K562 (cell line): ENCODE results near the gene CD40. TPM values are rescaled to one million over a fixed set of nuclear protein-coding genes. Genes with fewer than 3 reads are reported as not detected.

Source experiments
- ATAC-seq: fragments of 200-7000 bp; cut with Tn5 transposase; 3 replicates; pipeline ENCODE4 v1.9.1; 2020; ENCODE audit warnings: moderate library complexity
- BruUV-seq: library from RNA; stranded (reverse); fragments of 400-500 nt; replicated peaks from 2 replicates; lab custom pipeline; 2021; lab: Mats Ljungman, UMichigan
- CTCF ChIA-PET: fragments of 300-600 bp; formaldehyde crosslinking; extraction: SDS; loops from one replicate; lab custom pipeline; 2021; ENCODE audit warnings: low intra/inter-chr PET ratio; lab: Yijun Ruan, JAX
- POLR2A ChIA-PET: fragments of 300-600, 350-650 bp; sonication (Branson Sonifier 250); formaldehyde crosslinking; extraction: SDS; loops from one replicate; lab custom pipeline; 2021; ENCODE audit warnings: antibody characterized with exemption, inconsistent platforms; lab: Yijun Ruan, JAX
- DNase-seq, 4 experiments: peaks; one replicate each; pipeline versions ENCODE4 v3.0.0 to v3.0.0-alpha.2; 2011 to 2018; ENCODE audit warnings: low spot score in 3 of 4, mixed read lengths in 3 of 4; ENCODE audit errors: extremely low read depth in 1 of 4
- FAIRE-seq: peaks from 2 replicates; lab custom pipeline; 2011; peaks lifted over from hg19 to GRCh38; lab: Jason Lieb, UNC
- H2AFZ ChIP-seq: 2 replicates; pipeline ENCODE4 v1.6.0; 2011; ENCODE audit warnings: low read depth, low read length, control low read depth, inconsistent platforms
- H3K27ac ChIP-seq: fragments of 200-600 bp; 3 replicates; pipeline ENCODE4 v1.8.0; 2011; ENCODE audit warnings: low read depth, mild to moderate bottlenecking, control low read depth, inconsistent platforms, low read length, moderate library complexity, mixed read lengths; ENCODE audit errors: extremely low read depth
- H3K27me3 ChIP-seq, 2 experiments: fragments of 300-600 bp in 1 of 2; 2 replicates in 1 of 2; 3 replicates in 1 of 2; pipeline versions ENCODE4 v1.6.0 to v1.8.0; 2011; ENCODE audit warnings: inconsistent platforms in 2 of 2, low read length in 2 of 2, mild to moderate bottlenecking in 1 of 2, mixed read lengths in 1 of 2, moderate library complexity in 1 of 2; ENCODE audit not compliant: control insufficient read depth in 2 of 2, insufficient read depth in 2 of 2
- H3K36me3 ChIP-seq: fragments of 300-600 bp; 3 replicates; pipeline ENCODE4 v1.8.0; 2011; ENCODE audit warnings: mild to moderate bottlenecking, low read length, inconsistent platforms; ENCODE audit not compliant: control insufficient read depth, insufficient read depth
- H3K4me1 ChIP-seq, 2 experiments: fragments of 200-600 bp in 1 of 2; replicated peaks in 1 of 2; 2 replicates in 1 of 2; 3 replicates in 1 of 2; pipeline versions ENCODE4 v1.5.1 to v1.8.0; 2011; ENCODE audit warnings: inconsistent platforms in 2 of 2, low read length in 2 of 2, mild to moderate bottlenecking in 1 of 2, mixed read lengths in 1 of 2, moderate library complexity in 1 of 2; ENCODE audit not compliant: control insufficient read depth in 2 of 2, insufficient read depth in 2 of 2
- H3K4me2 ChIP-seq: 2 replicates; pipeline ENCODE4 v1.6.1; 2011; ENCODE audit warnings: low read length, control low read depth, inconsistent platforms, mixed read lengths; ENCODE audit not compliant: insufficient read depth
- H3K4me3 ChIP-seq: fragments of 200-600 bp; sonication (generic), shearing (Covaris generic); 2 replicates; pipeline ENCODE4 v1.5.1; 2016; ENCODE audit warnings: control low read depth, inconsistent platforms
- H3K79me2 ChIP-seq: fragments of 200-600 bp; 3 replicates; pipeline ENCODE4 v1.8.0; 2011; ENCODE audit warnings: low read length, inconsistent platforms; ENCODE audit not compliant: control insufficient read depth, insufficient read depth
- H3K9ac ChIP-seq, 2 experiments: 2 replicates each; pipeline versions ENCODE4 v1.6.0 to v1.6.1; 2011; ENCODE audit warnings: low read depth in 2 of 2, low read length in 2 of 2, control low read depth in 1 of 2, inconsistent platforms in 1 of 2, mild to moderate bottlenecking in 1 of 2, mixed read lengths in 1 of 2; ENCODE audit not compliant: insufficient read depth in 1 of 2
- H3K9me1 ChIP-seq: one replicate; pipeline ENCODE4 v1.6.0; 2011; ENCODE audit warnings: inconsistent platforms, mild to moderate bottlenecking, low read length, moderate library complexity; ENCODE audit not compliant: control insufficient read depth, insufficient read depth
- H3K9me3 ChIP-seq: replicated peaks from 2 replicates; pipeline ENCODE4 v1.5.1; 2011; ENCODE audit warnings: low read depth, low read length, inconsistent platforms; ENCODE audit not compliant: control insufficient read depth, insufficient read depth
- H4K20me1 ChIP-seq: replicated peaks from 2 replicates; pipeline ENCODE4 v1.6.1; 2011; ENCODE audit warnings: low read length, inconsistent platforms, mixed read lengths; ENCODE audit not compliant: control insufficient read depth, insufficient read depth
- BCOR ChIP-seq: fragments of 450-650 bp; IDR thresholded peaks from 2 replicates; pipeline ENCODE4 v1.6.1; 2016
- CREB3 ChIP-seq: fragments of 450-650 bp; conservative IDR thresholded peaks from 2 replicates; pipeline ENCODE4 v1.6.1; 2016; ENCODE audit warnings: missing genetic modification characterization, low read depth, mild to moderate bottlenecking, missing compliant biosample characterization, moderate library complexity
- JUND ChIP-seq, 2 experiments: IDR thresholded peaks; 2 replicates in 1 of 2; 3 replicates in 1 of 2; pipeline ENCODE4 v1.6.1; 2011; ENCODE audit warnings: borderline replicate concordance in 2 of 2, low read depth in 2 of 2, low read length in 2 of 2, improper control_type of control experiment in 1 of 2, missing biosample characterization in 1 of 2, missing genetic modification characterization in 1 of 2, missing genetic modification reagents in 1 of 2
- NFYB ChIP-seq: IDR thresholded peaks from 2 replicates; pipeline ENCODE4 v1.6.1; 2011; ENCODE audit warnings: mild to moderate bottlenecking, moderate library complexity; ENCODE audit not compliant: insufficient read length; ENCODE audit errors: extremely low read depth
- RBM25 ChIP-seq: fragments of 200-400 bp; formaldehyde crosslinking; IDR thresholded peaks from 2 replicates; pipeline ENCODE4 v1.6.1; 2018; ENCODE audit warnings: low read length, low read depth, moderate library complexity; ENCODE audit not compliant: severe bottlenecking
- ZBTB49 ChIP-seq: sonication (generic); formaldehyde crosslinking; IDR thresholded peaks from 2 replicates; pipeline ENCODE4 v1.8.0; 2022; ENCODE audit warnings: missing genetic modification reagents, mild to moderate bottlenecking, borderline replicate concordance
- ZFP36 ChIP-seq: fragments of 150-350 bp; IDR thresholded peaks from 2 replicates; pipeline ENCODE4 v1.6.1; 2018; ENCODE audit warnings: low read length, low read depth; ENCODE audit not compliant: partially characterized antibody
- ZKSCAN8 ChIP-seq: fragments of 200-800 bp; sonication (Bioruptor generic); IDR thresholded peaks from 2 replicates; pipeline ENCODE4 v1.6.1; 2016; ENCODE audit warnings: missing genetic modification characterization, missing compliant biosample characterization
- ZNF75A ChIP-seq: fragments of 450-650 bp; formaldehyde crosslinking; IDR thresholded peaks from 2 replicates; pipeline ENCODE4 v1.4.0; 2020; ENCODE audit warnings: mild to moderate bottlenecking
- WGBS: fragments of 100-300 bp; shearing (Covaris generic); methylation state at CpG from one replicate; pipeline ENCODE4 v1.1.6; 2016; ENCODE audit warnings: low coverage, mixed read lengths; ENCODE audit not compliant: insufficient coverage; ENCODE audit errors: missing lambda C conversion rate; 5-methylcytosine and 5-hydroxymethylcytosine counted together
- in situ Hi-C: fragments of 300-500 bp; cut with MboI; formaldehyde crosslinking; loops from 4 replicates; pipeline ENCODE4 v1.15.0; 2018; ENCODE audit warnings: inconsistent platforms, mixed read lengths
- intact Hi-C: fragments of 100-400 bp; cut with micrococcal nuclease; formaldehyde crosslinking; loops from 2 replicates; pipeline ENCODE4 v1.14.2; 2022
- polyA plus RNA-seq, 8 experiments: library from polyadenylated mRNA; depleted of rRNA in 4 of 8; stranded (reverse) in 5 of 8; unstranded in 3 of 8; fragments of >200 nt; fragmentation: Nextera tagmentation in 2 of 8; fragmentation: Illumina TruSeq in 1 of 8; extraction: Ambion mirVana in 2 of 8; extraction: Trizol in 1 of 8; gene quantifications; 2 replicates each; pipeline versions ENCODE4 v1.2.1 to v1.2.3, GENCODE V29; 2011 to 2014; ENCODE audit warnings: inconsistent platforms in 1 of 8, missing spikeins in 1 of 8
- total RNA-seq, 7 experiments: library from RNA; depleted of rRNA in 6 of 7; stranded (reverse); fragments of >200 nt in 6 of 7; fragmentation: Illumina TruSeq in 2 of 7; extraction: Trizol in 2 of 7; gene quantifications; 2 replicates each; pipeline versions ENCODE4 v1.2.1 to v1.2.3, GENCODE V29; 2011 to 2021; ENCODE audit warnings: low replicate concordance in 1 of 7

The CD40 gene
- total and polyA plus RNA-seq, 9 of the 15 experiments (the other 6 are each of a cell fraction or from before 2014, with no cell fraction given): 0.76 to 3.7 (median 1.6) TPM

DNA sequence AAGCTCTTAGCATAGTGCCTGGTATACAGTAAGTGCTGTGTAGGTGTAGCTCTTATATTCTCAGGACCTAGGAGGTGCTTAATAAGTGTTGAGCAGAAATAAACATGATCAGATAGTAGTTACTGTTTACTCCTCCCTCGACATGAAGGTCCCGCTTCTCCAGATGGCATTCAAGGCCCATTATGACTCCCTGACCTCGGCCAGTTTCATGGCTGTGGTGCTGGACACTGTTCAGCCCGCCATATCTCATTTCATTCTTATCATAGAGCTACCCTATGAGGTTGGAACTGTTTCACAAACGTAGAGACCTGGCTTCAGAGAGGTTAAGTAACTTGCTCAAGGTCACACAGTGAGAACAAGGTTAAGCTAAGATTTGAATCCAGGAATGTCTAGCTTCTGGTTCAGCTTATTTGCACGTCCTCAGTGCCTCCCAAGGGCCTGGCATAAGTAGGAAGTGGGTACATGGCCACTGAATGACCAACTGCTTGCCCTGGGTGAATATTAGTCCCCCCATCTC, 39.0 kb downstream of the CD40 start:
- no peak overlapping the region for H3K9ac ChIP-seq
- H3K27ac ChIP-seq: no peak overlapping the region
- no peak overlapping the region for H3K4me2 ChIP-seq
- in situ Hi-C loops: no loop called here
- peaks cover 23 to 58% of the 10 kb centered on the region in 2 experiments; a peak in 3 of 5 replicates for H3K27me3 ChIP-seq
- no peak overlapping the region for H3K4me3 ChIP-seq
- H3K9me1 ChIP-seq: no peaks in the 10 kb centered on the region
- ChIA-PET POLR2A (interaction anchor here (1.7 kb wide), 1 partner anchor 10 kb away, joined by 6 read pairs; no protein-coding TSS in a partner anchor), CTCF (no interaction called here)
- H3K4me1 ChIP-seq: no peaks in the 10 kb centered on the region
- no peak for ATAC-seq
- no peak for DNase-seq
- H2AFZ ChIP-seq: no peak overlapping the region
- intact Hi-C loops: no loop called here
- WGBS: 4% methylated on average over 6 of the region's 6 CpGs
- H3K9me3 ChIP-seq: no peaks in the 10 kb centered on the region
- TF ChIP-seq ZNF75A (CRISPR knock-in tag) (no peak), ZBTB49 (CRISPR knock-in tag) (no peak), RBM25 (peak; percentile 72), BCOR (0 out of 2 replicates have a peak, but pooled peaks have one; percentile 18), ZFP36 (peak; percentile 71), ZKSCAN8 (CRISPR knock-in tag) (0 out of 2 replicates have a peak, but pooled peaks have one; percentile 55), NFYB (no peak), CREB3 (tag) (no peak), JUND (IDR thresholded peaks at IDR 0.05; ENCODE audit: borderline replicate concordance, low read depth, low read length) (no peak), JUND (tag; IDR thresholded peaks at IDR 0.05; ENCODE audit: borderline replicate concordance, low read depth, low read length) (no peak)
- no peaks in the 10 kb centered on the region; the same call in 1 of the 2 replicates for H4K20me1 ChIP-seq
- no peak for FAIRE-seq
- no TSS peak for BruUV-seq
- no peaks in the 10 kb centered on the region for H3K79me2 ChIP-seq
- H3K36me3 ChIP-seq: no peaks in the 10 kb centered on the region
